Measurements from ENCODE around the gene SH2D3C.

The SH2D3C gene

DNA sequence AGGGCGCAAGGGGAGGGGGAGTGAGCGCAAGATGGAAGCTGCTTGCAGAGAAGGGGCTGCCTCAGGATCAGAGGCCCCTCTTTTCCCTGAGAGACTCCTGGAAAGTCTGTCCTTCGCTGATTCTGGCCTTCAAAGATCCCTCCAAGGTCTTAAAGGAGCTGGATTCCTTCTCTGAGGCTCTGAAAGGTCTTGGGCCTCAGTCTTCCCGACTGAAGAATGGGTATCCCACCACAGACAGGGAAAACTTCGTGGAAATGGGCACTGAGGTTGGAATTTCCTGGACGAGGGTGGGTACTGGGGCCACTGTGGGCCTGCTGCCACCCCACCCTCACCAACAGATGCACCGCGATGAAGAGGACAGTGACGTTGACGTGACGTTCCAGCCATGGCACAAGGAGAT lies 66.1 kb downstream of the SH2D3C start:
- H3K27me3 ChIP-seq (replicated peaks): no peaks in the 10 kb centered on the region
- no peaks in the 10 kb centered on the region for H3K36me3 ChIP-seq (replicated peaks)
- no peak for TF ChIP-seq CTCF (IDR thresholded peaks at IDR 0.05; ENCODE audit: low read depth, low read length, missing control alignments)
- in situ Hi-C loops (cut with HindIII; ENCODE audit: low pct_ligation_motif_present, low sequenced_read_pairs): no loop called here
- no peak overlapping the region for H3K27ac ChIP-seq
- H3K4me3 ChIP-seq (ENCODE audit: low read depth, low read length): no peak overlapping the region
- DNase-seq: no peak

DNA sequence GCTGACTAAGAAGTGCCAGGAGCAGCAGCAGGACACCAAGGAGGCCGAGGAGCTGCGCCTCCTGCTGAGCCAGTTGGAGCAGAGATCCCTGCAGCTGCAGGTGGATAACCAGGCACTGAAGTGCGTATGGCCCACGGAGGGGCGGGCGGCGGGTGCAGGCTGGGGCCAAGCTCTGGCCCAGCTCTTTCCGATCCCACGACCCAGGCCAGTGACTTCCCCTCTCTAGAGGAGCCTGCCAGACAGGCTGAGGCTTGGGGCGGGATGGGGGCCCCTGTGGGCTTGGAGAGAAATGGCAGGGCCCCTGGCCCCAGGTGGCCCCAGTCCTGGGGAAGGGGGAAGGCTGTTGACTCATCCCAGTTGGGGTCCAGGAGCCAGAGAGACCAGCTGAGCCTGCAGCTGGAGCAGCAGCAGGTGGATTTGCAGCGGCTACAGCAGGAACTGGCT lies 66.6 kb downstream of the SH2D3C start:
- TF ChIP-seq CTCF (IDR thresholded peaks at IDR 0.05; ENCODE audit: low read depth, low read length, missing control alignments): no peak
- Histone ChIP-seq H3K4me3 (ENCODE audit: low read depth, low read length) (no peak overlapping the region), H3K36me3 (replicated peaks) (no peaks in the 10 kb centered on the region), H3K27ac (no peak overlapping the region), H3K27me3 (replicated peaks) (no peaks in the 10 kb centered on the region)
- DNase-seq: no peak
- in situ Hi-C loops (cut with HindIII; ENCODE audit: low pct_ligation_motif_present, low sequenced_read_pairs): no loop called here

- no peak for TF ChIP-seq CTCF (IDR thresholded peaks at IDR 0.05; ENCODE audit: low read depth, low read length, missing control alignments)
- in situ Hi-C loops (cut with HindIII; ENCODE audit: low pct_ligation_motif_present, low sequenced_read_pairs): no loop called here
- Histone ChIP-seq H3K27ac (no peak overlapping the region), H3K27me3 (replicated peaks) (no peaks in the 10 kb centered on the region), H3K4me3 (ENCODE audit: low read depth, low read length) (no peak overlapping the region), H3K36me3 (replicated peaks) (no peaks in the 10 kb centered on the region)
- DNase-seq: no peak
Observed at GRCh38 chr9:127711226-127711701, 67.2 kb downstream of the SH2D3C start.

GRCh38 chr9:127710204-127710783 lies 68.2 kb downstream of the SH2D3C start:
- no peak overlapping the region for H3K4me3 ChIP-seq (ENCODE audit: low read depth, low read length)
- no peak for DNase-seq
- in situ Hi-C loops (cut with HindIII; ENCODE audit: low pct_ligation_motif_present, low sequenced_read_pairs): no loop called here
- no peak overlapping the region for H3K27ac ChIP-seq
- H3K36me3 ChIP-seq (replicated peaks): no peaks in the 10 kb centered on the region
- no peaks in the 10 kb centered on the region for H3K27me3 ChIP-seq (replicated peaks)
- TF ChIP-seq CTCF (IDR thresholded peaks at IDR 0.05; ENCODE audit: low read depth, low read length, missing control alignments): no peak

DNA sequence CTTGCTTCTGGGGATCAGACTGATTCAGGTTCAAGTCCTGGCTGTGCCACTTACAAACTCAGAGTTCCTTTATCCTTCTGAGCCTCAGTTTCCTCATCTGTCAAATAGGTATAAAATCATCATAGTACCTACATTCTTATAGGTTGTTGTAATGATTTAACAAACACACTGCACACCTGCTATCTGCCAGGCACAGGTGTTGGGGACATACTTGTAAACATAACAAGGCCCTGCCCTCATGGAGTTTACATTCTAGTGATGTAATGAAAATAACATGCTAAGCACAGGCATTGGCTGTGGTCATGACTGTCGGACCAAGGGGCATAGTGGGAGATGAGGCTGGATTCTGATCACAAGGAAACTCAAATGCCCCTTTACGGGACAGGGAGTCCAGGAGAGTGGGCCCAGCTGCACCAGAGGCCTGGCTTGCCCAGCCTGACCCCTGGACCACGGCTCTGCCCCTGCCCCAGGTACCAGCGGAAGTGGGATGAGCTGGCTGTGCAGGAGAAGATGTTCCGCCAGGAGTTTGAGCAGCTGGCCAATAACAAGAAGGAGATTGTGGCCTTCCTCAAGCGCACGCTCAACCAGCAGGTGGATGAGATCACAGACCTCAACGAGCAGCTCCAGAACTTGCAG lies 69.4 kb downstream of the SH2D3C start:
- in situ Hi-C loops (cut with HindIII; ENCODE audit: low pct_ligation_motif_present, low sequenced_read_pairs): no loop called here
- no peak for TF ChIP-seq CTCF (IDR thresholded peaks at IDR 0.05; ENCODE audit: low read depth, low read length, missing control alignments)
- no peak overlapping the region for H3K4me3 ChIP-seq (ENCODE audit: low read depth, low read length)

More for the DNA sequence above, 69.4 kb downstream of the SH2D3C start:
- Histone ChIP-seq H3K27ac (no peak overlapping the region), H3K36me3 (replicated peaks) (no peaks in the 10 kb centered on the region), H3K27me3 (replicated peaks) (no peaks in the 10 kb centered on the region)
- no peak for DNase-seq

Measured in brain microvascular endothelial cell (primary cell).